Endothelial cell (in vitro differentiated cells): ENCODE results near the gene RNF121. TPM values are rescaled to one million over a fixed set of nuclear protein-coding genes. Genes with fewer than 3 reads are reported as not detected.

Source experiments
- DNase-seq: peaks from one replicate; pipeline ENCODE4 v3.0.0; 2021; ENCODE audit warnings: low spot score
- H3K27ac Mint-ChIP-seq: one replicate; pipeline ENCODE4 v1.8.0; 2021; ENCODE audit warnings: mixed read lengths, inconsistent platforms; ENCODE audit not compliant: unreplicated experiment
- H3K27me3 Mint-ChIP-seq: one replicate; pipeline ENCODE4 v1.8.0; 2021; ENCODE audit warnings: mild to moderate bottlenecking, moderate library complexity, mixed read lengths, inconsistent platforms; ENCODE audit not compliant: unreplicated experiment
- H3K36me3 Mint-ChIP-seq: one replicate; pipeline ENCODE4 v1.8.0; 2021; ENCODE audit warnings: mild to moderate bottlenecking, low read depth, mixed read lengths, inconsistent platforms; ENCODE audit not compliant: unreplicated experiment
- H3K4me1 Mint-ChIP-seq: one replicate; pipeline ENCODE4 v1.8.0; 2021; ENCODE audit warnings: mild to moderate bottlenecking, mixed read lengths, inconsistent platforms; ENCODE audit not compliant: unreplicated experiment
- H3K4me3 Mint-ChIP-seq: one replicate; pipeline ENCODE4 v1.8.0; 2021; ENCODE audit warnings: mild to moderate bottlenecking, mixed read lengths, inconsistent platforms; ENCODE audit not compliant: unreplicated experiment
- H3K9me3 Mint-ChIP-seq: one replicate; pipeline ENCODE4 v1.8.0; 2021; ENCODE audit warnings: mixed read lengths, inconsistent platforms; ENCODE audit not compliant: unreplicated experiment
- CTCF ChIP-seq: fragments of 200-600 bp; sonication (generic); IDR thresholded peaks from one replicate; pipeline ENCODE4 v1.5.0; 2021; ENCODE audit warnings: antibody characterized with exemption; ENCODE audit not compliant: unreplicated experiment
- total RNA-seq: library from RNA; stranded (reverse); fragmentation: NEBNext Ultra II Directional; extraction: Animal tissue kit (Norgen Biotek cat#: 25700); gene quantifications from one replicate; pipeline ENCODE4 v1.2.1, GENCODE V29; 2021; ENCODE audit not compliant: unreplicated experiment

RNF121 gene
- total RNA-seq, 1 donor from 2014 or later = 37.3 TPM

- DNase-seq = no peak
- Mint-ChIP-seq H3K36me3 (peaks cover 57% of the 10 kb centered on the region), H3K4me3 (peak overlapping the region; percentile 69), H3K9me3 (no peaks in the 10 kb centered on the region), H3K27me3 (peaks cover 11% of the 10 kb centered on the region), H3K4me1 (no peaks in the 10 kb centered on the region), H3K27ac (peak overlapping the region; percentile 57)
- TF ChIP-seq CTCF = no peak
These were observed 86.0 kb downstream of the RNF121 start for GRCh38 chr11:72014761-72015320.

GRCh38 chr11:72015511-72016061, 86.7 kb downstream of the RNF121 start:
- no peaks in the 10 kb centered on the region for H3K9me3 Mint-ChIP-seq
- peak overlapping the region; percentile 57 for H3K27ac Mint-ChIP-seq
- peak; percentile 46 for DNase-seq
- no peaks in the 10 kb centered on the region for H3K4me1 Mint-ChIP-seq
- TF ChIP-seq CTCF = no peak
- H3K36me3 Mint-ChIP-seq = peaks cover 63% of the 10 kb centered on the region
- peak overlapping the region; percentile 42 for H3K4me3 Mint-ChIP-seq
- H3K27me3 Mint-ChIP-seq = peaks cover 11% of the 10 kb centered on the region

- no peak for DNase-seq
- peaks cover 11% of the 10 kb centered on the region for H3K27me3 Mint-ChIP-seq
- H3K4me1 Mint-ChIP-seq = no peaks in the 10 kb centered on the region
- H3K4me3 Mint-ChIP-seq = peak overlapping the region; percentile 59
- no peak for TF ChIP-seq CTCF
- no peak overlapping the region for H3K27ac Mint-ChIP-seq
- H3K9me3 Mint-ChIP-seq = no peaks in the 10 kb centered on the region
- H3K36me3 Mint-ChIP-seq = peaks cover 73% of the 10 kb centered on the region
These were observed 89.3 kb downstream of the RNF121 start for GRCh38 chr11:72018171-72018570.

- Mint-ChIP-seq H3K4me3 (peak overlapping the region; percentile 79), H3K4me1 (peaks cover 11% of the 10 kb centered on the region), H3K36me3 (peaks cover 48% of the 10 kb centered on the region), H3K9me3 (no peaks in the 10 kb centered on the region), H3K27ac (peak overlapping the region; percentile 52), H3K27me3 (peaks cover 2% of the 10 kb centered on the region)
- no peak for TF ChIP-seq CTCF
- DNase-seq = no peak
These were observed 94.5 kb downstream of the RNF121 start for GRCh38 chr11:72023335-72023734.

- Mint-ChIP-seq H3K4me3 (peak overlapping the region; percentile 51), H3K27me3 (peaks cover 2% of the 10 kb centered on the region), H3K4me1 (peaks cover 11% of the 10 kb centered on the region), H3K9me3 (no peaks in the 10 kb centered on the region), H3K36me3 (peaks cover 48% of the 10 kb centered on the region), H3K27ac (no peak overlapping the region)
- no peak for DNase-seq
- TF ChIP-seq CTCF = no peak
These were observed 95.4 kb downstream of the RNF121 start for GRCh38 chr11:72024069-72024754.
